ENCODE results near the gene PTMA. TPM values are rescaled to one million over a fixed set of nuclear protein-coding genes. Genes with fewer than 3 reads are reported as not detected.
A peak's percentile ranks its signal among the peaks of the same experiment; 100 is the strongest.
"Not testable (repeated sequence)": the region's sequence is repeated elsewhere in the genome, so short reads cannot be mapped to it uniquely, and the experiment has no call there.

Gene PTMA
- total RNA-seq, 1 experiment from 2014 or later: 1,473 TPM

GRCh38 chr2:231716666-231717280, 8.4 kb downstream of the PTMA start:
- peak; percentile 50 for DNase-seq (ENCODE audit: low read depth)

GRCh38 chr2:231717281-231718171, 9.2 kb downstream of the PTMA start:
- DNase-seq (ENCODE audit: low read depth): peak; percentile 78

DNA sequence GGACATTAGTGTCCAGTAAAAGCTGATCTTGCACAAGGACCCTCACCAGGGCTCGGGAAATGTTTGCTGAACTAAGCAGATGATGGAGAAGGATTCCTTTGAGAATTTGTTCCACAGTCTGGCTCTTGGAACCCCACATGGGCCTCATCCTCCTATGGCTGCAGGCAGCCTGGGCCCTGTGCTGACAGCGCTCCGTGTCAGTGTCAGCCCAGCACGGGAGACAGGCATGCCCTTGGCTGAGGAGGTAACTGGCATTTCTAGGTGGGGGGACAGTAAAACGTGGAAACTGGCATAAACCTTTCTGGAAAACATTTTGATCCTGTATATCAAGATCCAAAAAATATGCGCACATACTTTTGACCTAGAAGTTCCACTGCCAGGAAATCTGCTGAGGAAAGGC, 10.5 kb downstream of the PTMA start:
- no peak for DNase-seq (ENCODE audit: low read depth)

GRCh38 chr2:231720292-231720986, 12.1 kb downstream of the PTMA start:
- DNase-seq (ENCODE audit: low read depth): no peak

- no peak for DNase-seq (ENCODE audit: low read depth)
These were observed 13.0 kb downstream of the PTMA start for GRCh38 chr2:231720987-231721966.

GRCh38 chr2:231722721-231723307, 14.5 kb downstream of the PTMA start:
- DNase-seq (ENCODE audit: low read depth): no peak

DNA sequence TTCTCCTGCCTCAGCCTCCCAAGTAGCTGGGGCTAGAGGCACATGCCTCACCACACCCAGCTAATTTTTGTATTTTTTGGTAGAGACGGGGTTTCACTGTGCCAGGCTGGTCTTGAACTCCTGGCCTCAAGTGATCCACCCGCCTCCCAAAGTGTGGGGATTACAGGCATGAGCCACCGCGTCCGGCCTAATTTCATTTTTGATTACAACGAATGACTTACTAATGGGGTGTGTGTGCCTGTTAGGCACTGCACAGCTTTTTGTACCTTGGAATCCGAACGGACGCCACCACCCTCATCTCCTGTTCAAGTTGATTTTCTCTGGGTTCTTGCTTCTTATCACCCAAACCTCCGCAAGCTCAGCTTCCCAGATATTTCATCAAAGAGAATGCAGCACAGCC, 17.2 kb downstream of the PTMA start:
- no peak for DNase-seq (ENCODE audit: low read depth)

DNA sequence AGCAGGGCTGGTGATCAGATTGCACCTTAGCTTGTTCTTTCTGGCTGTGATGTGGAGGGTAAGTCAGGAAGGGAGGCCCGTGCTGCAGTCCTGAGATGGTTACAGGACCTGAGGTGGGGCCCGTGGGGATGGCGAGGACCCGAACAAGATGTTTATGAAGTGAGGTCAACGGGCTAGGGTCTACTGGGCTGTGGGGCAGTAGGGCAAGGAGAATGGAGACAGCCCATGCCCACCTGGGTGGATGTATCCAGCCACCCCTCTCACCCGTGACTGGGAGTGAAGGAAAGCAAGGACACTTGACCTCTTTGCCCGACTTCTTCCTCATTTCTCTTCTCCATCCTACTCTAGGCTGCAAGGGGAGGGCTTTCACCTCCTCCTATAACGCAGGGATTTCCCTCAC, 18.0 kb downstream of the PTMA start:
- DNase-seq (ENCODE audit: low read depth): no peak

GRCh38 chr2:231727621-231728020, 19.3 kb downstream of the PTMA start:
- no peak for DNase-seq (ENCODE audit: low read depth)

DNA sequence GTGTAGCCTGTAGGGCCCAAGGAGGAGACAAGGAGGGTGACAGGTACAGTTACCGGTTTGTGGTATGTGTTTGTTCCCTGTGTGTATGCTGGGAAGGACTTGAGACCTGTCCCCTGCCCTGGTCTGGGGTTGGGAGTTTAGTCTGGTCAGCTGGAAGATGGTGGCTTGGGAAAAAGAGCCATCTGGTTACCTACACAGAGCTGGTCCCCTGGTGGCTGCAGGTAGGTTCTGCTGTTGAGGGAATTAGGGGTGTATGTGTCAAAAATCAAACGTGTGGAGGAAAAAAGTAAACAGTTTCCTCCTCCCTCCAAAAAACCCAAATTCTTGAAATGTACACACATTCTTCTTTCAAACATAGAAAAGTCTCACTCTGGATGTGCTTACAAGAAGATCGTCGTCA, 24.3 kb downstream of the PTMA start:
- no peak for DNase-seq (ENCODE audit: low read depth)

DNA sequence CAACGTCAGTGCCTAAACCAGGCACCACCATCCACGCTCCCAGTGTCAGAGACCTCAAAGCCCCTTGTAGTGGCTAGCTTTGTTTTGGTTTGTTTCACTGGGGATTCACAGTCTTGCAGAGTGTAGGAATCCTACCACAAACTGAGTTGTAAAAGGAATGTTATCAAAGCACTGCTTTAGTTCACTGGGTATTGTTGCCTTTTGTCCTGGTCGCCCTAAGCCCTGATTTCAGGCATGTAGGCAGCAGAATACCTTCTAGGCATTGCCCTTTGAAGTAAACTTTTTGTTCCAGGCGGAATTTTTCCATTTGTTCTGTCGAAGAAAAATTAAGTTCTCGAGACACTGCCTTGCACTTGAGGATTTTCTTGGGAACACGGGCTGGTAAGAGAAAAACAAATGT, 29.4 kb downstream of the PTMA start:
- DNase-seq (ENCODE audit: low read depth): no peak

GRCh38 chr2:231743376-231744116, 35.2 kb downstream of the PTMA start:
- no peak for DNase-seq (ENCODE audit: low read depth)

GRCh38 chr2:231745303-231746038, 37.1 kb downstream of the PTMA start:
- no peak for DNase-seq (ENCODE audit: low read depth)

DNA sequence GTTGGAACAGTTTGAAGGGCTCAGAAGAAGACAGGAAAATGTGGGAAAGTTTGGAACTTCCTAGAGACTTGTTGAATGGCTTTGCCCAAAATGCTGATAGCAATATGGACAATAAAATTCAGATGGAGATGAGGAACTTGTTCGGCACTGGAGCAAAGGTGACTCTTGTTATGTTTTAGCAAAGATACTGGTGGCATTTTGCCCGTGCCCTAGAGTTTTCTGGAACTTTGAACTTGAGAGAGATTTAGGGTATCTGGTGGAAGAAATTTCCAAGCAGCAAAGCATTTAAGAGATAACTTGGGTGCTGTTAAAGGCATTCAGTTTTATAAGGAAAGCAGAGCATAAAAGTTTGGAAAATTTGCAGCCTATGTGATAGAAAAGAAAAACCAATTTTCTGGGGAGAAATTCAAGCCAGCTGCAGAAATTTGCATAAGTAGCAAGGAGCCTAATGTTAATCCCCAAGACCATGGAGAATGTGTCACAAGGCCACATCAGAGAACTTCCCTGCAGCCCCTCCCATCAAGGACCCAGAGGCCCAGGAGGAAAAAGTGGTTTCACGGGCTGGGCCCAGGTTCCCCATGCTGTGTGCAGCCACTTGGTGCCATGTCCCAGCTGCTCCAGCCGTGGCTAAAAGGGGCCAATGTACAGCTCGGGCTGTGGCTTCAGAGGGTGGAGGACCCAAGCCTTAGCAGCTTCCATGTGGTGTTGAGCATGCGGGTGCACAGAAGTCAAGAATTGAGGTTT, 40.0 kb downstream of the PTMA start:
- DNase-seq (ENCODE audit: low read depth): not testable (repeated sequence)

DNA sequence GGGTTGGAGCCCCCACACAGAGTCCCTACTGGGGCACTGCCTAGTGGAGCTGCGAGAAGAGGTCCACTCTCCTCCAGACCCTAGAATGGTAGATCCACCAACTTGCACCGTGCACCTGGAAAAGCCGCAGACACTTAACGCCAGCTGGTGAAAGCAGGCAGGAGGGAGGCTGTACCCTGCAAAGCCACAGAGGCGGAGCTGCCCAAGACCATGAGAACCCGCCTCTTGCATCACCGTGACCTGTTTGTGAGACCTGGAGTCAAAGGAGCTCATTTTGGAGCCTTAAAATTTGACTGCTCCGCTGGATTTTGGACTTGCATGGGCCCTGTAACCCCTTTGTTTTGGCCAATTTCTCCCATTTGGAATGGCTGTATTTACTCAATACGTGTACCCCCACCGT, 40.7 kb downstream of the PTMA start:
- not testable (repeated sequence) for DNase-seq (ENCODE audit: low read depth)

GRCh38 chr2:231751042-231751815, 42.9 kb downstream of the PTMA start:
- DNase-seq (ENCODE audit: low read depth): no peak

DNA sequence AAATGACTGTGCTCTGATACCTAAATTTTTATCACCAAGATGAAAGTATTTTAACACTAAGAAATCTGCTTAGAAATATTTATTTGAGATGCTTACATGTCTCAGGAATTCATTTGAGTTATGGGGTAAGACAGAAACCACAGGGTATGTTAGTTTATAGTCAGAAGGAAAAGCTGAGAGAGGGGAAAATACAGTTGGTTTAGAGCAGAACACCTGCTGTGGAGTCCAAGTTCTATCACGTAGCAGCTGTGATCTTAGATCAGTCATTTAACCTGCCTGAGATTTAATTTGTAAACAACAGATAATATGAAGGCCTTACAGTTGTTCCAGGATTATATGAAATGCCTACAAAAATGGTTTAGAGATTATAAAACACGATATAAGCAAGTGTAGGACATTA, 43.7 kb downstream of the PTMA start:
- no peak for DNase-seq (ENCODE audit: low read depth)

DNA sequence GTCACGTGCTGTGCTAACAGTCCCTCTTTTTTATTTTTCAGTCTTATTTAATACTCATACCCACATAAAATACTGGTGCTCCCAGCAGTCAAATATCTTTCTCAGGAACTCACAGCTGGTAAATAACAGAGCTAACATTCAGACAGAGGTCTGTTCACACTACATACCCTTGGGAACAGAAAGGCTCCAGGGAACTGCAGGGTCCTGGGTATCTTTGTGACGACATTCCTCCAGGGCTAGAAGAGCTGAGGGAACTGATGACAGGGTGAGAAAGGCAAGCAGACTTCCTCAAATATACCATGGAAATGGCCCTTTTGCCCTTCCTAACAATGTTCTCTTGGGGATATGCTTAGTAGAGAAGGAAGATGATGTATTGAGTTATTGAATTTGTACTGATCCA, 53.4 kb downstream of the PTMA start:
- DNase-seq (ENCODE audit: low read depth): no peak
